Stimulated activated CD8-positive, alpha-beta memory T cell treated with anti-CD3 and anti-CD28 coated beads, Interleukin-12 subunit alpha, Interleukin-12 subunit beta, amount 100 ng/mL, for 24 hours (primary cell): ENCODE data around the gene DDC.
"Not testable (repeated sequence)": the region's sequence is repeated elsewhere in the genome, so short reads cannot be mapped to it uniquely, and the experiment has no call there.

Experiments
- DNase-seq: peaks from one replicate; pipeline ENCODE4 v3.0.0-alpha.2; 2020; ENCODE audit errors: extremely low read depth

DDC gene

GRCh38 chr7:50488379-50488778, 76.8 kb downstream of the DDC start:
- no peak for DNase-seq

DNA sequence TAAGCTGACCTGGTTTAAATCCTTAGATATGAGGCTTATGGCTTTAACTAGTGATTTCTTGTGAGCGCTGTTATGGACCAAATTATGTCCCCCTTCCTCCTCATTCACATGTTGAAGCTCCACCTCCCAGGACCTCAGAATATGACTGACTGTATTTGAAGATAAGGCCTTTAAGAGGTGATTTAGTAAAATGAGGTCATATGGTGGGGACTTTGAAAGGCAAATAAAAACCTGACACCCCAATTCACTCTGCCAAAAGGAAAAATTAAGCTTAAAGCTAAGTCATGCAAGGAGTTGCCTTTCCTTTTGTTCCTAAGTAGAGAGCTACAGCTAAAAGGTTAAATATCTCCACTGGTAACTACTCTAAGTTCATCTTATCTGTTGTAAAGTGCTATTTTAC, 78.7 kb downstream of the DDC start:
- DNase-seq: no peak

DNA sequence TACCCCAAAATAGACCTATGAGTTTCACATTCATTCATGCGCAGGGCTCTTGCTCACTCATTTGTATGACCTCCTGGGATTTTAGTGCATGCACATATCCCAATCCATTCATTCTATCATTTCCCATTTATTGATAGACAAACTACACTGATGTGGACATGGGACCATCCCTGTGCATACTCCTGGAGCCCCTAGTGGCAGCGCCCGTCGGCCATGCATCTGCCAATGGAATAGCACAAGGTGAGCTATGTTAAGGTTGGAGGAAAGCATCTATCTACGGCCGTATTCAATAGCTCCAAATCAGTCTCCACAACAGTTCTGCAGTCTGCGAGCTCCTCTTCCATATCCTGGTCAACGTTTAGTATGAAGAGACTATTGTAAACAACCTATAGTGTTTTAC, 83.3 kb downstream of the DDC start:
- no peak for DNase-seq

- no peak for DNase-seq
Observed at GRCh38 chr7:50480797-50481196, 84.4 kb downstream of the DDC start.

DNA sequence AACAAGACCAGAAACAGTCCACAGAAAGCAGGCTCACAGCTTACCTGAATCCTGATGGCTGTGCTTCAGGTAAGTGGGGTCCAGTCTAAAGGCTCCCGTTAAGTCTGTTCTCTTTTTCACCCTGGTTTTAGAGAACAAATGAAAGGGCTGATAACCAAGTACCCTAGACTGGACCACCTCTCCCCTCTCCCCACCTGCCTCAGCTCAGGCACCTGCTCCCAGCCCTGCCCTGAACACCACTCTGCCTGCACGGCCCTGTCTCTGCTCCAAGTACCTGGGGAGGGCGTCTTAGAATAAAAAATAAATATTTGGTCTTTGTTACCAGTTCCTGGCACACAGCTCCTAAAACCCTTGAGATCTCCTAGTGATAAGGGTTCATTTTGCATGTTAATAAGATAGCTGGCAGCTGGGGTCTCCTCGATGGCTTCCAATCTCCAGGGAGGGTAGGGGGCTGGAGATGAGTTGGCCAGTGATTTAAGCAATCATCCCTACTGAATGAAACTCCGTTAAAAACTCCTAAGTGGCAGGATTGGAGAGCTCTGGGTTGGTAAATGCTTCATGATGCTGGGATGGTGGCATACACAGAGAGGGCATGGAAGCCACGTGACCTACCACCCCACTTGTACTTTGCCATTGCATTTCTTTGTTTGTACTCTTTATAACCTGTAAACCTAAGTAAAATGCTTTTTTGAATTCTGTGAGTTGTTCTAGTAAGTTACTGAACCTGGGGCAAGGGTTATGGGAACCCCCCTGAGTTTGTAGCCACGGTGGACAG, 85.3 kb downstream of the DDC start:
- no peak for DNase-seq

DNA sequence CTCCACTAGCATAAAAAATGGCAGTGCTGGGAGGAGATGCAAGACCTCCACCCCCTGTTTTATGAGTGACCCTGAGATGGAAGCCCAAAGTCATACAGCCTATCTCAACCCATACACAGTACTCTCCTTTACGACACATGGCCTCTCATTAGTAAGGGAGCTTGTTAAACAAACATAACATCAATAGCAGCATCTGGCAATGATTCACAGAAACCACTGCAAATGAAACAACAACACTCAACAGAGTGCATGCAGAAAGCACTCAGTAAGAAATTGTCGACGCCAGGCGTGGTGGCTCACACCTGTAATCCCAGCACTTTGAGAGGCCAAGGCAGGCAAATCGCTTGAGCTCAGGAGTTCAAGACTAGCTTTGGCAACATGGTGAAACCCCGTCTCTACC, 87.6 kb downstream of the DDC start:
- no peak for DNase-seq

DNA sequence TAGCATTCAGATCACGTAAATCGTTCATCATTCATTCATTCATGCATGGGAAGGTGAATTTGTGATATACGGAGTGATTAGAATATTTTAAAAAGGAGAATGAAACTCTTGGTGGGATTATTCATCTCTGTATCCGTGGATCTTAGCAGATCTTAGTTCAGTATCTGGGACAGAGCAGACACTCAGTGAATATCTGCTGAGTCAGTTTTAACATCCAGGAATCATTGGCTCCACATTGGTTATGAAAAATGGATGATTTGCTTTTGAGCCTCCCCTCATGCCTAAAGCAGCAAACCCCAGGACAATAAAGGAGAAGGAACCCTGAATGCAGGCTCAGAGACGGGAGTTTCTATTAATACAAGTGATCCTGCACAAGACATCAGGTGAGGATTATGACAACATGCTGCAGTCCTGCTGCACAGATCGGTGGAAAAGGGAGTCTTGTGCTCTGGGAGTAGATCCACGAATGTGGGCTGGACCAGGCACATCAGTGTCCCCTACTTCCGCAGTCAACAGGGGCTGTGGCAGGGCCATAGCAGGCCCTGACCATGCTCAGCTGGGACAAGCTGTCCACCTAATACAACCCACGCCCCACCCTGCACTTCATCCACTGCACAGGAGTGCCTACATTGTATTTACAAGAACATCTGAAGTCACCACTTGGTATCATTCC, 88.1 kb downstream of the DDC start:
- no peak for DNase-seq

DNA sequence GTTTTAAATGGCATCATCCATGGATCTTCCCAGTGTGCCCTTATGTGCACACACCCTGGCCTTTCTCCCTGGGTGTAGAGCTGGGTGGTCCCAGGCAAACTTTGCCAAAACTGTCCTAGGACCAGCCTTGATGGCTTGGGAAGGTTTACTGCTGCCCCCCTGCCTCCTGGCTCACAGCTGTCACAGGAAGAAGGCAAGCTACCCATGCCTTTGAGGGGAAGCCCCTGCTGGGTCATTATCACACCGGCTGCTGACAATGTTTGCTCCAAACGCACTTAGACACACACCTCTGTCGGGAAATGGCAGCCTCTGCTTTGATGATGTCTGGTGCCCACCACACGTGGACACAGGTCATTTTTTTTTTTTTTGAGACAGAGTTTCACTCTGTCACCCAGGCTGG, 89.9 kb downstream of the DDC start:
- no peak for DNase-seq

DNA sequence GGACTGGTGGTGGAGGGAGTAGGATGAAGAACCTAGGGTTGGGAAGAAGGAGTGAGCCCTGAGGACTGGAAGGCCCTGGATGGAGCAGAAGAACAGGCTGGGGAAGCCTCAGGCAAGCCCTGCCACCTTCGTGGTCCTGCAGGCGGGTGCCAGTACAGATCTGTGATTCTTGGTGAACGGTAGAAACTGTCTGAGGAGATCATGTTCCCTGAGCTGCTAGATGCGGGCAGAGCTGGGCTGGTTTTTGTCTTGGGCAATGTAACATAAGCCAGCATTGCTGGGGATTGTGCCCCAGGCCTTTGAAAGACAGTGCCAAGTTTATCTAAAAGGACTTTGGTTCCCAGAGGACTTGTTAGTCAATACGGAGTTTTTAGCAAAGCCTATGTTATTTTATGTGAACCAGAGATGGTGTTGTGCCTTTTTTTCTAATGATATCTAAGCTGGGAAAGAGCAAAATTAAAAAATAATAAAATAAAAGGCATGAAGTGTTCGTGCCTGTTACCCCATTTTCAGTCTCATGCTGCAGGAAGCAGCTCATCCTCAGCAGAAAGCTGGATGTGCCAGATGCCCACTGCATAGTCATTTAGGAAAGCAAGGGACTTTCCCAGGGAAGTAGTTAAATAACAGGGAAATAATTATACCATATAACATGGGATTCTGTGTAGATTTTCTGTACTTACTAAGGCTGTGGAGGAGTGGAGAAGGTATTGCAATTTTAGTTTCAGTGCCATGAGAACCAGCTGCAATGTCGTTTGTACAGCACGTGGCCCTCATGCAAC, 90.6 kb downstream of the DDC start:
- no peak for DNase-seq

GRCh38 chr7:50473531-50473930, 91.7 kb downstream of the DDC start:
- no peak for DNase-seq

GRCh38 chr7:50472427-50472826, 92.8 kb downstream of the DDC start:
- no peak for DNase-seq

DNA sequence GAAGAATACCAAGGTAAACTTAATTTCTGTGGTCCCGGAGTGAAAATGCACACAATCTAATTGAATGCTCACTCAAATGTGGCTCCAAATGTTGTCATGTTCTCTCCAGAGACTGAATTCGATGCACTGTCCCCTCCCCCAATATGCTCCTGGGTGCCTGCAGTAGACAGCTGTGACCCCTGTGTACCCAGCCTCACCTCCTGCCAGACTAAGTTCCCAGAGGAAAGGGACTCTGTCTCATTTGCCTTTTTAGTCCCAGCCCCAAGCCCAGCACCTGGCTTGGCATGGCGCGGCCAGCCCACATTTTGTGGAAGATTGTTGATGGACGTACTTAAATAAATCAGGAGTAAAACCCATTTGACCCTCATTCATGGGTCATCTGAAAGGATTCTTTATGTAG, 93.2 kb downstream of the DDC start:
- no peak for DNase-seq

DNA sequence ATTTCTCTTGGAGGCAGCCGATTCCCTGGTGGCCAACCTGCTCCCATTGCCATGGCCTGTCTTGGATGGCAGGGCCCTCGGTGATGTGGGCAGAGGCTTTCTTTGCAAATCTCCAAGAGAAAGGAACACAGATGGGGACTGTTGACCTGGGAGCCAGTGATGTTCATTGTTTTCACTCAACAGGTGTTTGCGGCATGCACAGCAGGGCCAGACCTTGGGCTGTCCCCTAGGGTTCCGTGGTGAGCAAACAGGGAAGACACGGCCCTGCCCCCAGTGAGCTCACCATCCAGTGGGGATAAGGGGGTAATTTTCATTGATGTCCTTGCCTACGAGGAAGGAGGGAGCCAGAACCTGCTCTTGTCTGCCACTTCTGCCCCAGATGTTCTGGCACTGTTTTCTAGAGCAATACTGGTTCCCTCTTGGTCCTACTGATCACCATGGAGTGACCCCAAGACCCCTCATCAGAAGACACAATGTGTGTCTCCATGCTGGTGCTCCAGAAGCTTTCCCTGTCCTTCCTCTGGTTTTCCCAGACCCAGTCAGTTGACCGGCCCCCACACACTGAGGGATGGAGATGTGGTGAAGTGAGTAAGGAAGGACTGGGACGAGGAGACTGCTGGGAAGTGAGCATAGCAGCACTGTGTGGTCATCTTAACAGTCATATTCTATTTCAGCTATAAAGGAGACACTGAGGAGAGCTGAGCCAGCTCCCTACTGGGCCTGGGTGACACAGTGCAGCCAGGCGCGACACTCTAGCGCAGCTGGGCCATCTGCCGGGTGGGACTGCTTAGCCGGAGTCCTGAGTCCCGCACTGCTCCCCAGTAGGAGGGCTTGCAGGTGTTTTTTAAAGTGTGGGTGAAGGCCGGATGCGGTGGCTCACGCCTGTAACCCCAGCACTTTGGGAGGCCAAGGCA, 94.7 kb downstream of the DDC start:
- no peak for DNase-seq

DNA sequence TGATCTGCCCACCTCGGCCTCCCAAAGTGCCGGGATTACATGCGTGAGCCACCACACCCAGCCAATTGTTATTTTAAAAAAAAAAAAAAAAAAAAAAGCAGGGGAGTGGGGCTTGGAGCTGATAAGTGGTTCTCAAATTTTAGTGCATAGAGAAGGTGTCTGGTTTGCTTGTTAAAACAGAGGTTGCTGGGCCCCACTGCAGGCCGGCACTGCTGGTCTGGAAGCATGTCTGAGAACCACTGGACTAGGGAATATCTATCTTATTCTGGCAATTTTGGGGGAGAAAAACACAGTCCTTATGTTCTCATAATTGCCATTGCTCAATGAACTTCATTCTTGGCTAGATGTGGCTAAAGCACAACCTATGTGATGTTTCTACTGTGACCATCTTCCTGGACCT, 96.0 kb downstream of the DDC start:
- DNase-seq: no peak

DNA sequence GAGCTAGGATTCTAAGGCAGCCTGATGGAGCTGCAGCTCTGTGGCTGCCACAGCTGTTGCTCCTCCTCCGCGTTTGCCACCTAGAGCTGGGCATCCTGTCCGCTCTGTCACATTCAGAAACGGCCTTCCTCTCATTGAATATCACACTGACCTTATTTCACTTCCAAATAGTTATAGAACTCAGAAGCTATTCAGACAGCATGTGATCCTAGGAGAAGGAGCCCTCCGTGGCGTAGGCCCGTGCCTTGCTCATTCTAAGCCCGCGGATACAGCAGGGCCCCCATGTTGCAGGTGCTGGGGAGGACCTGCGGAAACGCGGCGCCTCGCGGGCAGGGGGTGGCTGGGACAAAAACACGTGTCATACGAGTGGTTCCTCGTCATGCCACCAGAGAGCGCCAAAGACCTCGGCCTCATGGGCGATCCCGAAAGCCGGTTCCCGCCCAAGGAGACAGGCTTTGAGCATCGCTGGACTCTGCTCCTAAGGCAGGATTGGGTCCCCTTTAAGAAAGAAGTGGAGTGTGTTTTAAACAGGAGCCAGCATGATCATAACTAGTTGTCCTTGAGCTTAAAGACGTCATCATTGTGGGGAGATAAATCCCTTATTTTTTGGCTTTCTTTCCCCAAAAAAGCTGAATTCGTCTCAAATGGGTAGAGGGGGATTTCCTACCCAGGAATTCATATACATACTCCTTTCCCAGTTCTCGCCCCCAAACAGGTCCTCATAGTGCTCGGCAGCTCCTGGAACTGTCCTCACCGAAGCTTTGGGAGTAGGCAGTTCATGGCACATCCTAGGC, 97.2 kb downstream of the DDC start:
- DNase-seq: peak; percentile 38

DNA sequence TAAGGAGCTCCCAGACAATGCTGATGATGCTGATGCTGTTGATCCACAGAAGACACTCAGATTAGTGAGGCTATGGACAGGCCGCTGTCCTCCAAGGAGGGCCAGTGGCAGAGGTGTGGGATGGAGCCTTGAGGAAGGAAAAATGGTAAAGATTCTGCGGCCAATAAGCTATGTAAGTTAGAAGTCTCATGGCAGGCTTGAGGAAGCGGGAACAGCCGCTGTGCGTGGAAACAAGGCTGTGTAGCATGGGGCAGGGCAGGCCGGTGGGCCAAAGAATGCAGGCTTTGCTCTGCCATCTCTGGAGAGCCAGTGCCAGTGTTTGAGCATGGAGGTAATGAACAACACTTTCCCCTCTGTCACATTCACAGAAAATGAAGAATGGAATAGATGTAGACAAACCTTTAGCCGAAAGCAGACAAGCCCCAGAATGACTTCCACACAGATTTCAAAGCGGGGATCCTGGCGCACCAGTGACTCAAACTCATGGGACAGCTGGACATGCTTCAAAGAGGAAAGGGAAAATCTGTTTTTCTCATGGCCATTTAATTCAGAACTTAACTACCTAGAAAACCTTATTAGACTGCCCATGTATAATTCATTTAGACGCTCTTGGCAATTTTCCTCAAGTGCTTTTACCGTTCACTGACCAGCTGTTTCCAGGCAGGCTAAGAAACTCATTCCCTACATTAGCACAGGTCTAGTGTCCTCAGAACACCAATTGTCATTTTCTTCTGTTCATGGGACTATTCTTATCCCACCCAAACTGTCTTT, 98.2 kb downstream of the DDC start:
- DNase-seq: no peak

GRCh38 chr7:50463035-50463434, 102.2 kb downstream of the DDC start:
- DNase-seq: no peak

GRCh38 chr7:50462361-50462760, 102.8 kb downstream of the DDC start:
- DNase-seq: no peak

- DNase-seq: no peak
Observed at GRCh38 chr7:50461695-50462094, 103.5 kb downstream of the DDC start.

DNA sequence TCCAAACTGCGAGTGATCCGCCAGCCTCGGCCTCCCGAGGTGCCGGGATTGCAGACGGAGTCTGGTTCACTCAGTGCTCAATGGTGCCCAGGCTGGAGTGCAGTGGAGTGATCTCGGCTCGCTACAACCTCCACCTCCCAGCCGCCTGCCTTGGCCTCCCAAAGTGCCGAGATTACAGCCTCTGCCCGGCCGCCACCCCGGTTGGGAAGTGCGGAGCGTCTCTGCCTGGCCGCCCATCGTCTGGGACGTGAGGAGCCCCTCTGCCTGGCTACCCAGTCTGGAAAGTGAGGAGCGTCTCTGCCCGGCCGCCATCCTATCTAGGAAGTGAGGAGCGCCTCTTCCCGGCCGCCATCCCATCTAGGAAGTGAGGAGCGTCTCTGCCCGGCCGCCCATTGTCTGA, 106.0 kb downstream of the DDC start:
- not testable (repeated sequence) for DNase-seq
